HT-29 (cell line): ENCODE measurements around the gene PCA3. TPM values are rescaled to one million over a fixed set of nuclear protein-coding genes. Genes with fewer than 3 reads are reported as not detected.

ENCODE experiments used
- DNase-seq: peaks from one replicate; pipeline ENCODE4 v3.0.0-alpha.2; 2015; ENCODE audit warnings: low spot score
- total RNA-seq: library from RNA; depleted of rRNA; stranded (reverse); fragments of >200 nt; shearing (Covaris generic); gene quantifications from 2 replicates; pipeline ENCODE4 v1.2.3, GENCODE V29; 2014

PCA3 gene
- total RNA-seq, 1 experiment from 2014 or later: not detected

DNA sequence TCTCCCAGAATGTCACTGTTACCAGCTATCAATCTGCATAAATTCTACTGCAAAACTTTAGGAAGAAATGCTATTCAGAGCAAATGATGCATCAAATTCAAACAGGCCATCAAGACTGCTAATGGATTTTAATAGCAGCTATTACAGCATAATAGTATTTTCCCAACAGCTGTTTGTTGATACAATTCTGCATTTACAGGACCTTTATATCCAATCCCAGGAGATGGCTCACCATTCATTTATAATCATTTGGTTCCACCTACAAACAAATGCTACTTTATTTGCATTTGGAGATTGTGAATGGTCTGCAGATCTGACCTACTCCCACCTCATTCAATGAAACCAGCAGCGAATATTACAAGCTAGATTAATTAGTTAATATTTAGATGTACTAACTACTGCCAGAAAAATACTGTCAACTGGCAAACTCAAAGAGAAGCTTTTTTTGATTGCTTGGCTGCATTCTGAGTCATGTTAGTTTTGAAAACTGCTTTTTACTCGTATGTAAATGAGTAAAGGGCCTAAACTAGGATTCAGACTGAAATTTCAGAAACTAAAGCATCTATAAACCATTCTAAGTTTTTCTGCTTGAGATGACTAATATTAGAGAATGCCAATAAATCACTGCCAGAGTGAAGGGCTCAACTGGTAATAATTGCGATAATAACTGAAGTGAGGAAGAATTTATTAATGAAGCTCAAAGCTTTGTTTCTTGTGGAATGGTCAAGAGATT, 7.1 kb upstream of the PCA3 start:
- no peak for DNase-seq

DNA sequence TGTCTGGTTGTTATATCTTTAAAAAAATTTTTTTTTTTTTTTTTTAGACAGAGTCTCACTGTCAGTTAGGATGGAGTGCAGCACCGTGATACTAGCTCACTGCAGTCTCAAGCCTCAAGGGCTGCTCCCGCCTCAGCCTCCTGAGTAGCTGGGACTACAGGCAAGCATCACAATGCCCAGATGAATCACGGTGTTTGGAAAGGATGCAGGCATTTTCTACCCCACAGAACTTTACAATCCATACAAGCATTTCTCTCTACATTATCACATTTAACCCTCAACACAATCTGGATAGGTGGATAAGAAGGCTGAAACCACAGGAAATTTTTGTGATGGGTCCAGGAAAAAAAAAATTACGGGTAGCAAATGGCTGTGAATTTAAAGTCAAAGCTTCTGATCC, 5.8 kb upstream of the PCA3 start:
- no peak for DNase-seq

DNA sequence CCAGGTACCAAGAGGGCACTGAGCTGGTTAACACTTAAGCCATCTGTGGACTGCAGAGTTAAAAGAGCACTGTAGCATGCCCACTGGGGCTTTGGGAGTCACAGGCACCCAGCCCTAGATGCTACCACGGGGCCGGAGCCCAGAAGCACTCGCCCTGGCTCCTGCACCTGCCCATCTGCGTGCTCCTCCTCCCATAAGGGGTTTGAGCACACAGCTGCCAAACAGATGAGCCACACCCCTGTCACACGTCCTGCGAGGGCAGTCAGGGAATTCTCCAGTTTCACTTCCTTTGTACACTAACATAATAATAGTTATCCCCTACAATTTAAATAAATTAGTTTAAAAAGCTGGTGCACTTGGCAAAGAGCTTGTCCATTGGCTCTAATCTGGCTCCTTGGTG, 4.5 kb upstream of the PCA3 start:
- DNase-seq: no peak

DNA sequence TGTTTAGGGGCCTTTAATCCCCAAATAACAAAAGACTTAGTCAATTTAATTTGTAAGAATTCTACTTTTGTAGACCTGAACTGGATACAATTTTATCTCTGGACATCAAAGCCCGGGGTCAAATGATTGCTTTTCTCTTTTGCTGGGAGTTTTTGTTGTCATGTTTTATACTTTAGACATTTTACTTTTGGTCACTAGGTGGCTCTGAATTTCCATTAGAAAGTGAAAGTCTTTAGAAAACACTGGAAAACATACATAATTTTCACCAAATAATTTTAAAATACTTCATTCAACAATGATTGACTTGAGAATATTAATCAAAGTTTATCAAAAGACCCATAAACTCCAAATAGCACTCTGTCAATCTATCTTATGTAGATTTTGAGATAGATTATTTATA, 2.8 kb upstream of the PCA3 start:
- peak; percentile 3 for DNase-seq

DNA sequence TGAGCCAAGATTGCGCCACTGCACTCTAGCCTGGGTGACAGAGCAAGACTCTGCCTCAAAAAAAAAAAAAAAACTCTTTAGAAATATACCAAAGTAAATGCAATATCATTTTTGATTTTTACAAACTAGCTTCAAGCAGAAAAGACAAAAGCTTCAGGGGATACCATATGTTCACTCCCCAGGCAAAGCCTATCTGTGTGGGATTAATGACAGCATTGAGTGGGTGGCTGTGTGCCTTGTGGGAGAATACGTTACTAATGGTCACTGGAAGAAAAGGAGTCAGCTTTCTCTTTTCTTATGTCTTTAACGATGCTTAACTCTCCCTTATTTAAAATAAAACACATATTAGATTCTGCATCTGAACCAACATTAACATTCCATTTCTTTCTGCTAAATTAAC, 1.9 kb downstream of the PCA3 start:
- no peak for DNase-seq

DNA sequence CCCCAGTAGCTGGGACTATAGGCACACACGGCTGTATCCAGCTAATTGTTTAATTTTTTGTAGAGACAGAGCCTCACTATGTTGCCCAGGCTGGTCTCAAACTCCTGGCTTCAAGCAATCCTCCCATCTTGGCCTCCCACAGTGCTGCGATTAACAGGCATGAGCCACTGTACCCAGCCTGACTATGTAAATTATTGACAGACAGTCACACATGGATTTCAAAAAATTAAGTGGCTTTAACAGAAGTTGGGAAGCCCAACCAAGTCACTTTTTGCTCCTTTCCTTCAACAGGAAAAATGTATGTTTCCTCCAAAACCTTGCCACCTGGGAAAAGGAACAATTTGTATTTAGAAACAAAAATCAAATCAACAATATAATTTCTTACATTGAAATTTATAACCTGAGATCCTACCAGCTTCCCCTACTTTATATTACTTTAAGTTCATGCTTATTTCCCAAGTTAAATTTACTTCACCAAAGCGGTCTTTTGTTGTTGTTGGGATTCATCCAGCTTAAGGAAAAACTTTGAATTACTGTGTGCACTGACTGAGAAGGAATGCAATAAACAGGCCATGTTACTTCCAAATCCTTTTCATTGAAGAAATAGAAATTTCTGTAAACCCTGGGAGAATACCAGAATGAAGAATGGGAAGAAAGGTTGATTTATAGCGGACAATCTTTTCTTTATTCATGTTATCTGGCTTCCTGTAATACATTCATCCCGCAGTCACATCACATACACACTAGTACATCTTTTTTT, 8.6 kb downstream of the PCA3 start:
- DNase-seq: no peak

DNA sequence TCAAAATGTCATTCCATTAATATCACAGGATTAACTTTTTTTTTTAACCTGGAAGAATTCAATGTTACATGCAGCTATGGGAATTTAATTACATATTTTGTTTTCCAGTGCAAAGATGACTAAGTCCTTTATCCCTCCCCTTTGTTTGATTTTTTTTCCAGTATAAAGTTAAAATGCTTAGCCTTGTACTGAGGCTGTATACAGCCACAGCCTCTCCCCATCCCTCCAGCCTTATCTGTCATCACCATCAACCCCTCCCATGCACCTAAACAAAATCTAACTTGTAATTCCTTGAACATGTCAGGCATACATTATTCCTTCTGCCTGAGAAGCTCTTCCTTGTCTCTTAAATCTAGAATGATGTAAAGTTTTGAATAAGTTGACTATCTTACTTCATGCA, 20.6 kb downstream of the PCA3 start:
- DNase-seq: no peak

DNA sequence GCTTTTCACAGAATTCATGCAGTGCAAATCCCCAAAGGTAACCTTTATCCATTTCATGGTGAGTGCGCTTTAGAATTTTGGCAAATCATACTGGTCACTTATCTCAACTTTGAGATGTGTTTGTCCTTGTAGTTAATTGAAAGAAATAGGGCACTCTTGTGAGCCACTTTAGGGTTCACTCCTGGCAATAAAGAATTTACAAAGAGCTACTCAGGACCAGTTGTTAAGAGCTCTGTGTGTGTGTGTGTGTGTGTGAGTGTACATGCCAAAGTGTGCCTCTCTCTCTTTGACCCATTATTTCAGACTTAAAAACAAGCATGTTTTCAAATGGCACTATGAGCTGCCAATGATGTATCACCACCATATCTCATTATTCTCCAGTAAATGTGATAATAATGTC, 21.3 kb downstream of the PCA3 start:
- no peak for DNase-seq

DNA sequence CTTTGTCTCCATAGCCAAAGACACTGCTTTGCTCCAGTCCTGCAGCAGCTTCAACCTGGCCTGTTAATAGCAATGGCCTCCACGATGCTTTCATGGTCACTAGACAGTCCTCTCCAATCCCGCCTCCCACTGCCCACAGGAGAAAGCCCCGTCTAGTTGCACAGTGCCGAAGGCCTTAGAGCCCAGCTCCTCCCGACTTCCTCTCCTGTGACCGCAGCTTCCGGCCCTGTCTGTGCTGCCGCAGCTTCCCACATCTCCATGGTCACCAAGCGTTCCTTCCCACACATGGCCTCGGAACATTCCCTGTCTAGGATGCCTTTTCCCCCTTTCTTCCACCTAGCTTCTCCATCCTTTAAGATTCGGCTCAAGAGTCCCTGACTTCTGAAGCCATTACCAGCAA, 23.4 kb downstream of the PCA3 start:
- DNase-seq: no peak

DNA sequence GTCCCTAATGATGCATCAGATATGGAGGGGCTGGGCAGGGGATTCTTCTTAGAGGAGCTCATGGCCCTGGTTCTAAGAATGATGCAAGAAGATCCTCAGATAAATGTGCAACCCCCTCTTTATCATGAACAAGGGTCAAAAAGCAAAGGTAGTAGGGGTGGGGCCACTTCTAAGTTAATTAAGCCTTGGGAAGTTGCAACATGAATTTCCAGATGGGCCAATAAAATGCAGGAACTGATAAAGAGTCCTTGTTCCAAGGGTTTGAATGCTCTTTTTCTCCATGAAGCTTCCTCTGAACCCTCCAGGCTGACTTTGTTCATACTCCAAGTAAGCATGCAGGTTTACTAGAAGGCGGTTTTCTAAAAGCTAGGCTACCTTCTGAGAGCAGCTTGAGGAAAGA, 25.6 kb downstream of the PCA3 start:
- DNase-seq: no peak

DNA sequence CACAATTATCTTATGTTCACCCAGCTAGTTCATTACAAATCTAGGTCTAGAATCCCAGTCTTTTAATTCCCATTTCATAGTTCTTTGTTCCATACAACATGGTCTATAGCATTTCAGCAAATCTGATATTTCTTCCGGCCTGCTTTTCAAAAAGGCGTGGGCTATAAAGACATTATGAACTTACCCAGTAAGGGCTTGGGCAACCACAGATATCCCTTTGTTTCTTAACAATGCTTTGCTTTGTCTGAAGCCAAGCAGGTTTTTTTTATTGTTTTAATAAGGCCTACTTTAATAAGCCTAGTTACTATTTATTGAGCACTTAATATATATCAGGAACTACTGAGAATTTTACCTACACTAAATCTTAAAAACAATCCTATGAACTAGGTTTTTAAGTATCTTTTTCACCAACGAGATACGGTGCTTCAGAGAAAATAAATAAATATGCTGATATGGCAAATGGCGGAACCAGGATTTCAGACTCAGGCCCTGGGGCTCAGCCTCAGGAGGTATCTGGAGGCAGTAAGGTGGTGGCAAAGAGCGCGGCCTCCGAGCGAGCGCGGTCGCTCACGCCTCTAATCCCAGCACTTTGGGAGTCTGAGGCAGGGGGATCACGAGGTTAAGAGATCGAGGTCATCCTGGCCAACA, 29.7 kb downstream of the PCA3 start:
- DNase-seq: no peak

DNA sequence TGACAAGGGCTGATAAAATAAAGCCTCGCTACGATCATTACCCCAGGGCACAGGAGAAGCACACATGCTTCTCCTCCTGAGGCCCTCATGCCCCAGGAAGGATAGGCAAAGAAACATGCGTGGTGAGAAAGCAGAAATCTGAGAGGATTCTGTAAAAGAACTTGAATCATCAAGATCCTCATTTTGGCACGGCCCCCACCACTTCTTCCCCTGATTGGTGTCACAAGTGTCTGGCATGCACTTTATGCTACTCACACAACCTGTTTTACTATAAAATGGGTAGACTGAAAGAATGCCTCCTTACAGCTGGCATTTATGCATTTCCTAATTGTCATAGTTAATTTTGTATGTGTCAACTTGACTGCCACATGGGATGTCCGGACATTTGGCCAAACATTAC, 32.1 kb downstream of the PCA3 start:
- DNase-seq: no peak

DNA sequence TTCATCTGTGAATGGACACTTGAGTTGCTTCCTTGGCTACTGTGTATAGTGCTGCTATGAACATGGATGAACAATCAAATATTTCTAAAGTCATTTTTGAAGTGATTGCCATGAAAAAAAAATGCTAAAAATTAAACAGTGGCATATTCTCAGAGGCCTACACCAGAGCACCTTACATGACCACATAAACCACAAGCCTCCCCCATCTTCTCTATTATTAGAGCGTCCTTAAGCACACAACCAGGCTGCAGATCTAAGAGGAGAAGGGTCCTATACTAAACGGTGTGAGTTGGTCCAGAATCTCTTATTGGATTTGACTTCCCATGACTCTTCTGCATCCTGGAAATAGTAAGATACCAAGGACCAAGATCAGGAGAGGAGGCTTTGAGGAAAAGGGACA, 34.3 kb downstream of the PCA3 start:
- DNase-seq: no peak

DNA sequence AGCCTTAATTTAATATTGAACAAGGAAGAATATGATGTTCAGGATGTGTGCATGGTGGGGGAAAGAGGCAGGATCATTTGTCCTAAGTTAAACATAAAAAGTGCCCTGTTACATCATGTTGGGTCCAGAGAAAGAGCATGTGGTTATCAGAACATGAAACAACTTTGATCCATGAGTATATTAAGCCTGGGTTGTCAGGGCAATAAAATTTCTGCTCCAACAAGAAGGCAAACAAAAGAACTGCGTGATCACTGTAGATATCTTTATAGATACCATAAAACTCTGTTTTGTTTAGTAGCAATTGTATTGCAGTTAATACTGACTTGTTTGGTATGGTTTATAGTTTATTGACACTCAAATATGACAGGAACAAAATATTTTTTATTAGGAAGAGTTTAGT, 35.2 kb downstream of the PCA3 start:
- DNase-seq: no peak

DNA sequence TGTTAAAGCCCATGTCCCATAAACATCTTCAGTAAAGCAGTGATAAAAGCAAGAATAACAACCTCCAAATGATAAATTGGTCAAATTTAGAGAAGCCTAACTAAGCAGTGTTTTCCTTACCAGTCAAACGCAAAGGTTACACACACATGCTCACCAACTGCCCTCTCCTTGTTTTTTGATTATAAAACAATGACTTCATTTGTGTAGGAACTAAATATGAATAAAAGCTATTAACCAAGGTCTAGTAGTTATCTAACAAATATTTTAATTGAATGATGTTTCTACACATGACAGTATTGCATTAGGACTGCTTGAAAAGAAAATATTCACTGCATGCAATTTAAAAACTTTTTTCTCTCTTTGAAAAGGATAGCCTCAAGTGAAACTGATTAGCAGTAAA, 36.7 kb downstream of the PCA3 start:
- DNase-seq: no peak

DNA sequence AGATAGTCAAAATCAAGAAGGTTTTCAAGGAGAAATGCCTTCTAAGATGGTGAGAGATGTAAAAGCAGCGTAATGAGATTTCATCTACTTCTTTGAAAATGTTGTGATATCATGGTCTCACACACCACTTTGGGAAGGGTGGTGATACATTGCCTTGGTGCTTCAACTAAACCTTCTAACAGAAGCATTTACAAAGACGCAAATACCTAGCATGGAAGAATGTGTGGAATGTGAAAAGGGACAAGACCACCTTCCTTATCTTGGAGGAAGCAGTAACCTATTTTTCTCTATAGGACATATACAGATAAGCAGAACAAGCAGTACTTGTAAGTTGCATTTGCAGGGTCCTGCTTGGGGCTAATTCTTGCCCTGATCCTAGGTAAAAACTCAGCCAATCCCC, 38.8 kb downstream of the PCA3 start:
- no peak for DNase-seq

DNA sequence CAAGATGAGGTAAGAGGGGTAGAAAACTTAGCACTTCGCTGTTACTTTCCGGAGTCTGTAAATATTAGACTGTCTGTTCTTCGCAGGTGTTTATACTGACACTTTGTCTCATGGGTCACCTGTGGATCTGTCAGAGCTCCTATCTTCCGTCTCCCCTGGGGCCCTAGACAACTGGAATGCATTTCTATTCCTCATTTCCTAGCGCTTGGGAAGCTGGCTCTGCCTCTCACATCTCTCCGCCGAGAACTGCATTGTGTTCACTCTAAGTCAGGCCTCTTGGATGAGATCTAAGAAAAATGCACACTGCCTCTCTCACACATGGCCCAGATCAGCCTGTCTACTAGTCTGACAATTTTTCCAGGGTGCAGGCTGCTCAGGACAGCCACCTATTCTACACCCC, 39.5 kb downstream of the PCA3 start:
- no peak for DNase-seq

DNA sequence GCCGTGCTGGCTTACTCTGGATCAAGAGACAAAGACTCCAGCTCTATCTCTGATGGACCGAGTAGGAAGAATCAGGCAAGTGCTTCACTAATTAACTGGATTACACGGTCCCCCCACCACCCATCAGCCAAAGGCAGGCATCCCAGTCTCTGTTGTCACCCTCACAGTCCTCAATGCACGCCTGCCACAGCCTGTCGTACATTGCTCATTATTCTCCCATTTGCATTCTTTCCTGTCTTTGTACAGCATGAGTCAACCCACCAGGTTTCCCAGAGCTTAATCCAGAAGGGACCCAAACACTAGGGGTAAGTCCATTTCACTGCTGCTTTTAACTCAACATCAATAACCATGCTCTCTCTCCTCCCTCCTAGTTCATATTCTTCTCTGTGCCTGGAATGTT, 44.4 kb downstream of the PCA3 start:
- no peak for DNase-seq

DNA sequence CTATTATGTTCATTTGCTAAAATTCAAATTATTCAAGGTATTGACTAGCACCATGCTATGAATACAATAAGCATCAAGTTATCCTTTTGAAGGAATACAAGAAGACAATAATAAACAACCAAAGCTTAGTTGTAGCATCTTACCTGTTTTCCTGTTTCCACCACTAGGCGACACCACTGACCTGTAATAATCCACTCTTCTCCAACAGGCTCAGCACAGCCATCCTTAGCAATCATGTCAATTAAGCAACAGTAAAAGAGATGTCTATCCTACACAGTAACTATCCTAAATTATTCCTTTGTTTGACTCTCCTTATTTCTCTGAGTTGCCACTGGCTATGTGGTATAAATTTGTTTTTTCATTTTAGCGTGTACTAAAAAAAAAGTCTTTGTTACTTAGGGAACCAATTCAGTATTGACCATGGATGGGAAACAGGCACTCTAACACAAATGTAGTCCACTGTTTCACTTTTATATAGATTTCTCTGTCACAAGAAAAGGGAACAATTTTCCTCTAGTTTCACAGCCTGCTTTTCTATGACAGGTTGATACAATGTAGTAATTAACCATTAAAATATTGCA, 46.2 kb downstream of the PCA3 start:
- DNase-seq: peak; percentile 76

DNA sequence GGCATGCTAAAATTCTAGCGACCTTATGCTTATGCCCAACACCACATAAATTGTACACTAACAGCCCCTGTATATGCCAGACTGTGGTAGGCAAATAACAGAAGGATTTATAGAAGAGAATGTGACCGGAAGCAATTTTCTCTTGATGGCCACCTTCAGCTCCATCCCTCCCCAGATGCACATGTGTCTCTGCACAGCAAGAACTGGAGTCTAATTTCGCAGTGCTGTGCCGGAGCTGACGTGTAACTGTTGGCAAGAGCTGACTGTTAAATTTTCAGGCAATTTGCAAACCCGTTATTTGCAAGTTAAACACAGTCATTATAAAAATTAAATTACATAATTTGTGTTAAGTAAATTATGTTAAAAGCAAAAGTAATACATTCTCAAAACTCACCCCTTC, 48.4 kb downstream of the PCA3 start:
- DNase-seq: no peak

DNA sequence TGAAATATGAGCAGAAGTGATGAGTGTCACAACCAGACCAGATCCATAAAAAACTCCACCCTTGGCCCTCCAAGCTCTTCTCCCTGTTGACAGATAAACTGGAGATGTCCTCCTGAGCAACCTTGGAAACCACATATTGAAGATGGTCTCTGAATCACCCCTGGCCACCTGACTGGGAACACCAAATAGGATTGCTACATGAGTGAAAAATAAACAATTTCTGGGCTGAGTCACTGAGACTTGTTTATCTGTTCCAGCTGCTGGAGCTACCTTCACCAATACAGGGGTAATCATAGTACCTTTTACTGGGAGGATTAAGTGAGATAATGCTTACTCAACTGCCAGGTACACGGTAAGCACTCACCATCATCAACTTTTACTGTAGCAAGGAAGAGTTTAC, 53.3 kb downstream of the PCA3 start:
- no peak for DNase-seq

DNA sequence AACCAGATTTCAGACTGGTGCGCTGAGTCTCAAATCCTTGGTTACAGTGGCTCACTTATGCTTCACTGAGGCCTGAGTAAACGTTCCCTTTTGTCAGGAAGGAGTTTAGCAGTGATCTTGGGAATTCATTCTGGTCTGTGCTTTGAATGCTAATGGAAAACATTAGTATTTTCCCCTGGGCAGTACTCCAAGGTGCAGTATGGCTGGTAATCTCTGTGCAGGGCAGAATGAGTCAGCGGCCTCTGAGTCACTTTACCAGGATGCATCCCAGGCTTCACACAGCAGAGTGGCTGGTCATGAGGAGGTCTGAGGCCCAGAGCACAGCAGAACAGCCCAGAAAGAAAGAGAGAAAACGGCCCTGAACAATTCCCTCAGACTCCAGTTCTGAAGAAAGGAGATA, 54.0 kb downstream of the PCA3 start:
- DNase-seq: peak; percentile 60

DNA sequence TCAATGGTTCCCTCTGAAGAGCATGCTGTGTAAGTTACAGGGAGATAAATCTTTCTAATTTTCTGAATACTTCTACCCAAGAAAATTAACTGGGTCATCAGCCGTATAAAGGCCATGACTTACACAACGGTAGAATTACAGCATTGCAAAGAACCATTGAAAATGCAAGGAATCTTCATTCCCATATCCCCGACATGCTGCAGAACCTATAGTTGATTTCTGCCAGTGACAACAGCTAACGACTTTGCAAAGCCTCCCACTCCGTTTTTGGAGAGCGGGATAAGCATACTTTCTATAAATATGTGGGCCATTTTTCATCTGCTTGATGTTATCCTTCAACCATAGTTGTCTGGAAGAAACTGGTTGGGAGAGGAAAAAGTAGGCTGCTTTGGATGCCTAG, 56.2 kb downstream of the PCA3 start:
- DNase-seq: no peak
